Ramos (cell line): ENCODE data around the gene GPR83.
"Not testable (repeated sequence)": the region's sequence is repeated elsewhere in the genome, so short reads cannot be mapped to it uniquely, and the experiment has no call there.

Experiments used
- in situ Hi-C: fragments of 300-500 bp; cut with MboI; formaldehyde crosslinking; loops from one replicate; pipeline ENCODE4 v1.14.3; 2022; ENCODE audit warnings: low sequenced_read_pairs; ENCODE audit not compliant: unreplicated experiment

GPR83 gene

DNA sequence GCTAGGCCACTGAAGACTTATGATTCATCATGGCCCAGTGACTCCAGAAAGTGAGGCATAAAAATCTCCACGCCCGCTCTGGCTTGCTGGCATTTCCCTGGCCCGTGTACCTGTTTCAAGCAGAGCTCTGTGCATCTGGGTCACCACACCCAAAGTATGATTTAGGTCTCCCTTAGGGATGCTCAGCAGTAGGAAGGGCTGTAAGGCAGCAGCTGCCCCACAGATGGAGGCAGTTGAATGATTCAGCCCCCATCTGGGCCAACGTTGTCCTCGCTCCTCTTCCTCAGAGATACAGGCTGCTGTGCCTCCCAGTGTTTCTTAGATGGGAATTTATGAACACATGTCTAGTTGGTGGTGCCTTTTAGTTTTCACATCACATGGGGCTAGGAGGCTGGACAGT, 21.6 kb downstream of the GPR83 start:
- in situ Hi-C loops, result no loop called here

DNA sequence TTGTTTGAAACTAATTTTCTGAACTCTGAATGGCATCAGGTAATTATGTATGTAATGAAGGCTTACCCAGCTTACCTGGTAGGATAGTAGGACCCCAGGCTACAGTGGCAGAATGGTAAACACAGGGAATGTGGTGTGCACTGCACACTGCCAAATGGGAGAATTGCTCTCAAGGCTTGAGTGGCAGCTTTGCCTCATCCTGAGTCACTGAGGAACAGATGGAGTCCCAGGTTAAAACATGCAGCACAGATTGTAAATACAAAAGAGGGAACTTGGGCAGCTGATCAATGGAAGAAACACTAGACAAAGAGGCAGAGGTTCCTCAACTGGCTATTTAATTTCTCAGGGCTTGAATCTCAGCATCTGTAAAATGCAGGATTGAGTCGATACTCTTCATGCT, 24.4 kb downstream of the GPR83 start:
- in situ Hi-C loops, result no loop called here

GRCh38 chr11:94370576-94370975, 30.6 kb downstream of the GPR83 start:
- in situ Hi-C loops, result not testable (repeated sequence)

DNA sequence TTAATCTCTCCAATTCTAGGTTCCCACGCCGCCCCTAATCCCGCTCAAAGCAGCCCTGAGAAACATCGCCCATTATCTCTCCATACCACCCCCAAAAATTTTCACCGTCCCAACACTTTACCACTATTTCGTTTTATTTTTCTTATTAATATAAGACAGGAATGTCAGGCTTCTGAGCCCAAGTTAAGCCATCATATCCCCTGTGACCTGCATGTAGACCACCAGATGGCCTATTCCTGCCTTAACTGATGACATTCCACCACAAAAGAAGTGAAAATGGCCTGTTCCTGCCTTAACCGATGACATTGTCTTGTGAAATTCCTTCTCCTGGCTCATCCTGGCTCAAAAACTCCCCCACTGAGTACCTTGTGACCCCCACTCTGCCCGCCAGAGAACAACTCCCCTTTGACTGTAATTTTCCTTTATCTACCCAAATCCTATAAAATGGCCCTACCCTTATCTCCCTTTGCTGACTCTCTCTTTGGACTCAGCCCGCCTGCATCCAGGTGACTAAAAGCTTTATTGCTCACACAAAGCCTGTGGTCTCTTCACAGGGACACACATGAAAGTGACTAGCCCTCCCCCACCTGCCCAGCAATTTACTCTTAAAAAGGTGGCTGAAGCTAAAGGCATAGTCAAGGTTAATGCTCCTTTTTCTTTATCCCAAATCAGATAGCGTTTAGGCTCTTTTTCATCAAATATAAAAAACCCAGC, 50.2 kb downstream of the GPR83 start:
- in situ Hi-C loops, result not testable (repeated sequence)

DNA sequence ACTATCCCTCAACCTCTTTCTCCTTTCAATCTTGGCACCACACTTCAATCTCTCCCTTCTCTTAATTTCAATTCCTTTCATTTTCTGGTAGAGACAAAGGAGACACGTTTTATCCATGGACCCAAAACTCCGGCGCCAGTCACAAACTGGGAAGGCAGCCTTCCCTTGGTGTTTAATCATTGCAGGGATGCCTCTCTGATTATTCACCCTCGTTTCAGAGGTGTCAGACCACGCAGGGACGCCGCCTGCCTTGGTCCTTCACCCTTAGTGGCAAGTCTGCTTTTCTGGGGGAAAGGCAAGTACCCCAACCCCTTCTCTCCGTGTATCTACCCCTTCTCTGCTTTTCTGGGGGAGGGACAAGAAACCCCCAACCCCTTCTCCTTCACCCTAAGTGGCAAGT, 54.9 kb downstream of the GPR83 start:
- in situ Hi-C loops, result not testable (repeated sequence)

DNA sequence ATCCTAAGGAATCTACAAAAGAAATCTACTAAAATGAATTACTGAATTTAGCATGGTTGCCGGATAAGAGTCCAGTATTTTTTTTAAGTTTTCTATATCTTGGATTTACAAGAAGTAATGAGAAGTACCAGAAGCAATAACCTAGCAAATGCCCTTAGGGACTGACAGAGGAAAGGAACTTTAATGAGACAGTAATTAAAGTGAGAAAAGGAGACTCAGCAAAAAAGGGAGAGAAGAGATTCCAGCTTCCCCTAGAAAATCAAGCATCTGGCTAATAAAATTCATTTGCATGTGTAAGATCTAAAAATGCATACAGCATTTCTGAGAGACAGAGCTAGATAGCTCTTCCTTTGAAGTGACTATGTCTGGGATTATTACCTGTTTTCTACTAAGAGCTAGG, 57.7 kb downstream of the GPR83 start:
- in situ Hi-C loops, result no loop called here

- in situ Hi-C loops, result no loop called here
These were observed 59.0 kb downstream of the GPR83 start for GRCh38 chr11:94342250-94342649.

DNA sequence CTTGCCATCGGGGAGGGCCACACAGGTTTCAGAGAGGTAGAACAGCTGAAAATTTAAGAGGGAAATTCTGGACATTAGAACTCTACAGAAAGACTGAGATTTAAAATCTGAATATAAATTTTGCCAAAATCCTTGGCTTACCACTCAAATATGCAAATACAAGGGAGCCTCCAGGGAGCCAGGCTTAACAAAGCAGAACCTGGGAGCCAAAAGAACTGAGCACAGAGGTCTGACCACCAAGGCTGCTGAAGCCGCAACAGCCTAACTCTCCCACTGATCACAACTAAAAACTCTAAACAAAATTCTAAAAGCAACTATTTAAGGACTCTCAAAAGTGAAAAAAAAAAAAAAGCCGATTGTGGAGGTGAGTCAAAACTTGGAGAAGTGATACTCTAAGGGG, 62.6 kb downstream of the GPR83 start:
- in situ Hi-C loops, result no loop called here

DNA sequence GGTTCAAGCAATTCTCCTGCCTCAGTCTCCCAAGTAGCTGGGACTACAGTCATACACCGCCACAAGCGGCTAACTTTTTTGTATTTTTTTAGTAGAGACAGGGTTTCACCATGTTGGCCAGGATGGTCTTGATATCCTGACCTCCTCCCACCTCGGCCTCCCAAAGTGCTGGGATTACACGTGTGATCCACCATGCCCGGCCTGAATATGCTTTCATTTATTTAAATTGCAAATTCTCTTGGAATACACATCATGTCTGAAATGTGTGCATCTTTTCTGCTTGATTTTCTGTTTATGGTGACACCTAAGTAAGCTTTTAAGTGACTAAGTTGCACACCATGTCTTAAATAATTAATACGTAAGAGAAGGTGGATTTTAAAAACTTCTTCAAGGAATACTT, 65.2 kb downstream of the GPR83 start:
- in situ Hi-C loops, result no loop called here

GRCh38 chr11:94332814-94333213, 68.4 kb downstream of the GPR83 start:
- in situ Hi-C loops, result no loop called here

DNA sequence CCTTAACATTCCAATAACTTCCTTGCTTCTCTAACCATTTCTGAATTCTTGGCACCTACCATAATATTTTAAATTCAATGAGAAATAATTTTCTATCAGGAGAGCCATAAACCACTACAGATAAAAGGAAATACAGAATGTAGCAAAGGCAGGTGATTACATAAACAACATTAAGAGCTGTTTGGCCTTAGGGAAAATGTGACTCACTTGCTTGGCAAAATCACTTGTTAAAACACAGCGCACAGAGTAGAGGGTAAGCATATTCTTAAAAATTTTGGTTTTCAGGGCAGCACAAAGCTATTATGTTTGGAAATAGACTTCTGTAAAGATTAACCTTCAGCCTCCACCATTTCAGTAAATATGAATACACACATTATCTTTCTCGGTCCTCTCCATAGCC, 70.4 kb downstream of the GPR83 start:
- in situ Hi-C loops, result no loop called here

- in situ Hi-C loops, result loop anchor here (10.0 kb wide), 1 partner anchor 175 kb away; no protein-coding TSS in a partner anchor
These were observed 71.7 kb downstream of the GPR83 start for GRCh38 chr11:94329501-94329900.

- in situ Hi-C loops, result loop anchor here (10.0 kb wide), 1 partner anchor 176 kb away; no protein-coding TSS in a partner anchor
These were observed 72.6 kb downstream of the GPR83 start for GRCh38 chr11:94328587-94329080.
